ENCODE measurements around the gene NOA1. TPM values are rescaled to one million over a fixed set of nuclear protein-coding genes. Genes with fewer than 3 reads are reported as not detected.

The NOA1 gene
- 22.6 and 23.9 TPM in 2 replicates for total RNA-seq

DNA sequence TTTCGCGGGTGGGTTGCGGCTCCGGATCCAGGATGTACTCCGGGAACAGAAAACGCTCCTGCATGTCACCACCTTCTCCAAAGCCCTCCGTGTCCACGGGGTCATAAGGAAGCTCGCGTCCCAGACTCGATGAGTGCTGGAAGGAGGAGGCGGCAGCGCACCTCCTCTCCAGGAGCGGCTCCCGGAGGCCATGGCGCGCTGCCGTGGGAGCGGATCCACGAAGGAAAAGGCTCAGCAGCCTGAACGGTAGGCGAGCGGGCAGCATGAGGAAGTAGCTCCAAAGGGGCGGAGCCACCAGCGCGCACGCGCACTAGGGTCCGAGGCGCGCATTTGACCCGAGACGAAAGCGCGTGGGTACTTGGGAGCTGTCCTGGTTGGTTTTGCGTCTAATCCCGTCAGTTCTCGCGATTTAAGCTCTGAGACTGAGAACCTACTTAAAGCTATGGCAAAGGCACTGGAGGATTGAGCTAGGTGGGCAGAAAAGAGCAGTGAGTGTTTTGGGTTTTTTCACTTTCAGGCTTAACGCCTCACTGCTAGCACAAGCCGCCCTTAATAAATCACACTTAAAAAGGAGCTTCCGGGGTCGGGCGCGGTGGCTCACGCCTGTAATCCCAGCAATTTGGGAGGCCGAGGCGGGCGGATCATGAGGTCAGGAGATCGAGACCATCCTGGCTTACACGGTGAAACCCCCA, at the start of gene NOA1:
TSS of gene NOA1 (minus strand) at position 286 of the 692 bp plus-strand sequence. CDS start at position 265, 21 bp downstream.

DNA sequence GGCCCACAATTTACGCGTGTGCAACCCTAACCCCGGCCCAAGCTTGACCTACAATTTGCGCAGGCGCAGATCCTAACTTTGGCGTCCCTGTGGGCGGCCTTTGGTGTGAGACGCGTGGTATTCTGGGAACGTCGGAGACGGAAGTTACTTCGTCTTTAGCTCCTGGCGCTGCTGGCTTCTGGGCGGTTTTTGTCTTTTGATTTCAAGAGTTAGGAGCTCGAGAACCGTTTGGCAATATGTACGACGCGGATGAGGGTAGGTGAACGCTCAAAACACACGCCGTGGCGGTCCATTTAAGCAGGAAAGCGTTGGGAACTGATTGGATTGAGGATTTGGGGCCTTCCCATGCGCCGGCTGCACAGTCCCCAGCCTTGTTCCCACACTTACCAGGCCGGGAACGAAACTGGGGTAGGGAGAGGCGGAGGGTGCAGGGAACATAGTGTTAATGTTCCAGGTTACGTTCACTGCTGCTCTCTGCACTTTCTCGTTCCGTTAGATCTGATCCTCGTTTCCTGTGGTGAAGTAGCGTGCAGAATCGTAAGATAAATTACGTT, 1.4 kb upstream of the NOA1 start, which contains the start of gene POLR2B:
TSS of gene POLR2B (plus strand) at position 147 of the 554 bp plus-strand sequence. CDS start at position 237, 90 bp downstream.

Small RNAs within 50 kb of the gene (small RNA-seq; reads per million reads assigned to genes)
- not detected for gene RNU6-998P

Other genes starting within 250 kb of the NOA1 start
- gene SPINK2, start 155.9 kb downstream of the NOA1 start, total RNA-seq, result not detected in 2 replicates
- gene REST, start 69.7 kb downstream of the NOA1 start, total RNA-seq, result 52.3 and 58.1 TPM in 2 replicates
- gene POLR2B, start 1.3 kb upstream of the NOA1 start, total RNA-seq, result 87.7 and 97.0 TPM in 2 replicates
- 293 and 375 TPM in 2 replicates for gene IGFBP7, start 132.8 kb upstream of the NOA1 start, total RNA-seq